Gastrocnemius medialis (tissue), 4 donors: ENCODE measurements around the gene IGF1R. TPM values are rescaled to one million over a fixed set of nuclear protein-coding genes. Genes with fewer than 3 reads are reported as not detected.

ENCODE experiments used
- ATAC-seq, 2 donors: fragments of 150-250 bp; one replicate each; pipeline ENCODE4 v1.9.1; 2016
- DNase-seq, 2 donors: peaks; one replicate each; pipeline ENCODE4 v3.0.0-alpha.2; 2019
- H3K27ac ChIP-seq, 4 donors: fragments of 200-600 bp; sonication (generic); 1 replicate in 1 of 4; 2 replicates in 3 of 4; pipeline ENCODE4 v1.5.1; 2016 to 2018; ENCODE audit warnings: mild to moderate bottlenecking in 2 of 4, moderate library complexity in 1 of 4
- H3K27me3 ChIP-seq, 3 donors: fragments of 200-600 bp; sonication (generic) in 2 of 3; 1 replicate in 1 of 3; 2 replicates in 2 of 3; pipeline versions ENCODE4 v1.5.1 to v1.6.0; 2016 to 2019; ENCODE audit warnings: mild to moderate bottlenecking in 1 of 3, moderate library complexity in 1 of 3
- H3K36me3 ChIP-seq, 2 donors: fragments of 200-600 bp; sonication (generic) in 1 of 2; one replicate each; pipeline ENCODE4 v1.5.1; 2017 to 2018
- H3K4me1 ChIP-seq, 2 donors: fragments of 200-600 bp; sonication (generic) in 1 of 2; one replicate each; pipeline ENCODE4 v1.5.1; 2016 to 2017; ENCODE audit warnings: mild to moderate bottlenecking in 2 of 2
- H3K4me3 ChIP-seq, 4 donors: fragments of 200-600 bp; sonication (generic) in 3 of 4; 1 replicate in 1 of 4; 2 replicates in 3 of 4; pipeline ENCODE4 v1.5.1; 2016 to 2019; ENCODE audit warnings: mild to moderate bottlenecking in 2 of 4
- H3K9me3 ChIP-seq, 3 donors: fragments of 200-600 bp; sonication (generic) in 2 of 3; 1 replicate in 1 of 3; 2 replicates in 2 of 3; pipeline ENCODE4 v1.5.1; 2016 to 2019
- CTCF ChIP-seq, 5 experiments: fragments of 450-650 bp in 3 of 5; fragments of 200-600 bp in 2 of 5; sonication (generic) in 2 of 5; IDR thresholded peaks in 4 of 5; conservative IDR thresholded peaks in 1 of 5; 1 replicate in 4 of 5; 2 replicates in 1 of 5; pipeline ENCODE4 v1.5.1; 2016 to 2019; ENCODE audit warnings: antibody characterized with exemption in 5 of 5, mild to moderate bottlenecking in 3 of 5, moderate library complexity in 3 of 5
- POLR2A ChIP-seq, 2 donors: fragments of 450-650 bp; IDR thresholded peaks; one replicate each; pipeline ENCODE4 v1.6.1; 2017; ENCODE audit warnings: antibody characterized with exemption in 2 of 2, mild to moderate bottlenecking in 2 of 2, moderate library complexity in 2 of 2
- in situ Hi-C, 4 donors: fragments of 200-750 bp; cut with MboI; loops; one replicate each; pipeline versions ENCODE4 v1.15.0 to v1.8.0; 2017; ENCODE audit warnings: low sequenced_read_pairs in 4 of 4
- intact Hi-C: fragments of 100-400 bp; cut with DNase I; formaldehyde crosslinking; loops from one replicate; pipeline ENCODE4 v1.15.1; 2023; ENCODE audit warnings: low total_unique reads
- total RNA-seq, 4 donors: library from RNA; depleted of rRNA; stranded (reverse); fragments of >200 nt; gene quantifications; one replicate each; pipeline versions ENCODE4 v1.1.0 to v1.2.3, GENCODE V29; 2016

IGF1R gene
- total RNA-seq, 4 donors from 2014 or later = 10.1 to 50.4 (median 12.3) TPM

GRCh38 chr15:98767692-98768091, 119.4 kb downstream of the IGF1R start:
- DNase-seq = no peak
- Histone ChIP-seq H3K27me3 (no peaks in the 10 kb centered on the region), H3K36me3 (no peaks in the 10 kb centered on the region), H3K9me3 (no peaks in the 10 kb centered on the region), H3K4me3 (no peak overlapping the region), H3K27ac (no peak overlapping the region), H3K4me1 (peaks cover 8 to 36% of the 10 kb centered on the region in 2 donors)
- in situ Hi-C loops (loop anchor here in 2 of 4 donors (25.0 kb wide), 2 partner anchors 445 to 470 kb away; partner anchors contain the start of gene TTC23 (in 1 of the 2)), intact Hi-C loops (no loop called here)
- no peak for ATAC-seq
- TF ChIP-seq POLR2A (IDR thresholded peaks at IDR 0.05) (no peak), CTCF (IDR thresholded peaks at IDR 0.05 in 4 of 5, conservative IDR thresholded peaks at IDR 0.05 in 1 of 5) (no peak)

- intact Hi-C loops = no loop called here
- H3K4me1 ChIP-seq = peaks cover 0 to 22% of the 10 kb centered on the region in 2 donors
Measured at GRCh38 chr15:98769867-98770266, 121.5 kb downstream of the IGF1R start.

GRCh38 chr15:98770984-98771383, 122.6 kb downstream of the IGF1R start:
- Histone ChIP-seq H3K4me3 (no peak overlapping the region), H3K27me3 (no peaks in the 10 kb centered on the region), H3K27ac (no peak overlapping the region), H3K9me3 (no peaks in the 10 kb centered on the region), H3K4me1 (peaks cover 0 to 22% of the 10 kb centered on the region in 2 donors), H3K36me3 (no peaks in the 10 kb centered on the region)
- DNase-seq = no peak
- intact Hi-C loops (no loop called here), in situ Hi-C loops (loop anchor here (10.0 to 25.0 kb wide), 4 partner anchors 304 to 466 kb away; partner anchors contain the start of gene TTC23 (in 1 of the 4))
- TF ChIP-seq CTCF (IDR thresholded peaks at IDR 0.05 in 4 of 5, conservative IDR thresholded peaks at IDR 0.05 in 1 of 5) (no peak), POLR2A (IDR thresholded peaks at IDR 0.05) (no peak)
- no peak for ATAC-seq

More at GRCh38 chr15:98769867-98770266, 121.5 kb downstream of the IGF1R start:
- no peak overlapping the region for H3K27ac ChIP-seq
- no peak for ATAC-seq
- no peak for DNase-seq
- H3K4me3 ChIP-seq = no peak overlapping the region
- H3K9me3 ChIP-seq = no peaks in the 10 kb centered on the region
- no peaks in the 10 kb centered on the region for H3K36me3 ChIP-seq
- in situ Hi-C loops = loop anchor here (10.0 to 25.0 kb wide), 4 partner anchors 305 to 467 kb away; partner anchors contain the start of gene TTC23 (in 1 of the 4)
- TF ChIP-seq POLR2A (IDR thresholded peaks at IDR 0.05) (no peak), CTCF (IDR thresholded peaks at IDR 0.05 in 4 of 5, conservative IDR thresholded peaks at IDR 0.05 in 1 of 5) (no peak)
- no peaks in the 10 kb centered on the region for H3K27me3 ChIP-seq

GRCh38 chr15:98771541-98771940, 123.2 kb downstream of the IGF1R start:
- TF ChIP-seq POLR2A (IDR thresholded peaks at IDR 0.05) (no peak), CTCF (IDR thresholded peaks at IDR 0.05 in 4 of 5, conservative IDR thresholded peaks at IDR 0.05 in 1 of 5) (no peak)
- Histone ChIP-seq H3K36me3 (no peaks in the 10 kb centered on the region), H3K27ac (no peak overlapping the region), H3K4me3 (no peak overlapping the region), H3K4me1 (peaks cover 2 to 22% of the 10 kb centered on the region in 2 donors), H3K9me3 (no peaks in the 10 kb centered on the region), H3K27me3 (no peaks in the 10 kb centered on the region)
- intact Hi-C loops = no loop called here
- no peak for ATAC-seq
- no peak for DNase-seq
- in situ Hi-C loops = loop anchor here (10.0 to 25.0 kb wide), 4 partner anchors 303 to 466 kb away; partner anchors contain the start of gene TTC23 (in 1 of the 4)
